ENCODE results near the gene SPATS2L. TPM values are rescaled to one million over a fixed set of nuclear protein-coding genes. Genes with fewer than 3 reads are reported as not detected.

The SPATS2L gene
- total RNA-seq, 1 experiment from 2014 or later = 47.3 TPM

- Histone ChIP-seq H3K27me3 (ENCODE audit: insufficient read depth, low read length) (no peaks in the 10 kb centered on the region; the same call in 1 of the 2 replicates), H2AFZ (ENCODE audit: low read length) (no peak within 1 kb of the TSS), H2BK15ac (ENCODE audit: low read depth, low read length) (no peak within 1 kb of the TSS), H3K18ac (ENCODE audit: insufficient read length, low read depth, low read length) (no peak within 1 kb of the TSS), H4K91ac (ENCODE audit: insufficient read length, low read depth, low read length) (no peak within 1 kb of the TSS), H2BK20ac (ENCODE audit: low read depth, low read length, poor library complexity, severe bottlenecking) (no peak within 1 kb of the TSS), H3K56ac (ENCODE audit: insufficient read length, low read depth, low read length) (no peak within 1 kb of the TSS), H2BK5ac (ENCODE audit: insufficient read length, low read length) (no peak within 1 kb of the TSS), H4K8ac (replicated peaks; ENCODE audit: insufficient read length, low read depth, low read length) (no peak within 1 kb of the TSS), H2BK120ac (ENCODE audit: low read depth, low read length, poor library complexity, severe bottlenecking) (no peak within 1 kb of the TSS), H3K4ac (ENCODE audit: low read depth, low read length) (no peak within 1 kb of the TSS), H3K23ac (ENCODE audit: insufficient read length, low read depth, low read length) (no peak within 1 kb of the TSS), H3K79me1 (ENCODE audit: insufficient read depth, low read depth, low read length, poor library complexity, severe bottlenecking) (peaks cover 1% of the 10 kb centered on the region), H3K23me2 (ENCODE audit: insufficient read length, low read depth, low read length, poor library complexity, severe bottlenecking) (peaks cover 4% of the 10 kb centered on the region), H2BK12ac (ENCODE audit: insufficient read length, low read depth, low read length) (no peak within 1 kb of the TSS), H3K79me2 (ENCODE audit: insufficient read depth, low read length) (peaks cover 14% of the 10 kb centered on the region; the same call in 1 of the 2 replicates), H3K9ac (ENCODE audit: extremely low read depth, insufficient read length, low read length) (peak within 1 kb of the TSS; percentile 75), H3K9me3 (ENCODE audit: control insufficient read depth, low read depth, low read length) (no peaks in the 10 kb centered on the region), H3K14ac (ENCODE audit: insufficient read depth, low read length) (no peak within 1 kb of the TSS), H4K20me1 (ENCODE audit: control insufficient read depth, insufficient read depth, insufficient read length) (no peaks in the 10 kb centered on the region), H3T11ph (ENCODE audit: low read length) (no peak within 1 kb of the TSS), H2AK5ac (ENCODE audit: insufficient read length, low read length) (no peak within 1 kb of the TSS), H3K4me2 (ENCODE audit: insufficient read depth, insufficient read length, low read length) (peak within 1 kb of the TSS; percentile 90), H3K27ac (ENCODE audit: insufficient read length, low read depth, low read length) (no peak within 1 kb of the TSS), H3K4me1 (ENCODE audit: insufficient read depth, low read length) (no peaks in the 10 kb centered on the region; the same call in 1 of the 2 replicates), H4K5ac (ENCODE audit: insufficient read length, low read depth, low read length) (no peak within 1 kb of the TSS)
- H3K27ac Mint-ChIP-seq = peak within 1 kb of the TSS in 1 of 3 experiments; percentile 80; a peak in 3 of 7 replicates
- H3K9me3 Mint-ChIP-seq = no peaks in the 10 kb centered on the region; a peak in 1 of 5 replicates
- H3K27me3 Mint-ChIP-seq (ENCODE audit: low read depth) = peaks cover 12% of the 10 kb centered on the region
- H3K4me1 Mint-ChIP-seq = peaks cover 15 to 17% of the 10 kb centered on the region in 2 experiments
- H3K4me3 Mint-ChIP-seq = peak within 1 kb of the TSS; percentile 89 to 94
- H3K36me3 Mint-ChIP-seq (ENCODE audit: insufficient read depth in 1 of 3, low read depth in 3 of 3) = no peaks in the 10 kb centered on the region
- peak; percentile 96 for DNase-seq
- TF ChIP-seq, protein P1, sequence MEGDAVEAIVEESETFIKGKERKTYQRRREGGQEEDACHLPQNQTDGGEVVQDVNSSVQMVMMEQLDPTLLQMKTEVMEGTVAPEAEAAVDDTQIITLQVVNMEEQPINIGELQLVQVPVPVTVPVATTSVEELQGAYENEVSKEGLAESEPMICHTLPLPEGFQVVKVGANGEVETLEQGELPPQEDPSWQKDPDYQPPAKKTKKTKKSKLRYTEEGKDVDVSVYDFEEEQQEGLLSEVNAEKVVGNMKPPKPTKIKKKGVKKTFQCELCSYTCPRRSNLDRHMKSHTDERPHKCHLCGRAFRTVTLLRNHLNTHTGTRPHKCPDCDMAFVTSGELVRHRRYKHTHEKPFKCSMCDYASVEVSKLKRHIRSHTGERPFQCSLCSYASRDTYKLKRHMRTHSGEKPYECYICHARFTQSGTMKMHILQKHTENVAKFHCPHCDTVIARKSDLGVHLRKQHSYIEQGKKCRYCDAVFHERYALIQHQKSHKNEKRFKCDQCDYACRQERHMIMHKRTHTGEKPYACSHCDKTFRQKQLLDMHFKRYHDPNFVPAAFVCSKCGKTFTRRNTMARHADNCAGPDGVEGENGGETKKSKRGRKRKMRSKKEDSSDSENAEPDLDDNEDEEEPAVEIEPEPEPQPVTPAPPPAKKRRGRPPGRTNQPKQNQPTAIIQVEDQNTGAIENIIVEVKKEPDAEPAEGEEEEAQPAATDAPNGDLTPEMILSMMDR (conservative IDR thresholded peaks at IDR 0.05) = peak; percentile 28; the same call in 1 of the 3 replicates
- WGBS (ENCODE audit: extremely low coverage, insufficient read length, low lambda C conversion rate) = no CpG with 5 or more reads among the region's 56 CpGs
Observed at GRCh38 chr2:200525882-200526651, 219.6 kb downstream of the SPATS2L start, which contains the start of gene SGO2. Gene SGO2 (plus strand): TSS chr2:200526207. CDS start chr2:200532976, 6,769 bp downstream.
